Activated CD8-positive, alpha-beta memory T cell treated with anti-CD3 and anti-CD28 coated beads for 1 hour (primary cell): ENCODE results near the gene EP400.

Experiments used
- DNase-seq, 2 donors: peaks; one replicate each; pipeline ENCODE4 v3.0.0-alpha.2; 2020; ENCODE audit warnings: low read depth in 1 of 2; ENCODE audit errors: extremely low read depth in 1 of 2

Gene EP400

GRCh38 chr12:132014092-132014914 lies 64.6 kb downstream of the EP400 start:
- no peak for DNase-seq

GRCh38 chr12:132014915-132015280 lies 65.2 kb downstream of the EP400 start:
- DNase-seq, result no peak

GRCh38 chr12:132015686-132016430 lies 66.1 kb downstream of the EP400 start:
- no peak for DNase-seq

GRCh38 chr12:132018193-132018916 lies 68.6 kb downstream of the EP400 start:
- DNase-seq, result no peak

GRCh38 chr12:132019891-132020290 lies 70.1 kb downstream of the EP400 start:
- DNase-seq, result no peak

- DNase-seq, result no peak
These were observed 70.5 kb downstream of the EP400 start for GRCh38 chr12:132020292-132020691.

- no peak for DNase-seq
These were observed 71.5 kb downstream of the EP400 start for GRCh38 chr12:132021031-132021871.

GRCh38 chr12:132021965-132022364 lies 72.2 kb downstream of the EP400 start:
- no peak for DNase-seq

- DNase-seq, result no peak
These were observed 73.9 kb downstream of the EP400 start for GRCh38 chr12:132023658-132024057.

- no peak for DNase-seq
These were observed 75.0 kb downstream of the EP400 start for GRCh38 chr12:132024758-132025157.

- no peak for DNase-seq
These were observed 75.8 kb downstream of the EP400 start for GRCh38 chr12:132025526-132025925.

GRCh38 chr12:132026061-132026795 lies 76.5 kb downstream of the EP400 start:
- DNase-seq, result no peak

DNA sequence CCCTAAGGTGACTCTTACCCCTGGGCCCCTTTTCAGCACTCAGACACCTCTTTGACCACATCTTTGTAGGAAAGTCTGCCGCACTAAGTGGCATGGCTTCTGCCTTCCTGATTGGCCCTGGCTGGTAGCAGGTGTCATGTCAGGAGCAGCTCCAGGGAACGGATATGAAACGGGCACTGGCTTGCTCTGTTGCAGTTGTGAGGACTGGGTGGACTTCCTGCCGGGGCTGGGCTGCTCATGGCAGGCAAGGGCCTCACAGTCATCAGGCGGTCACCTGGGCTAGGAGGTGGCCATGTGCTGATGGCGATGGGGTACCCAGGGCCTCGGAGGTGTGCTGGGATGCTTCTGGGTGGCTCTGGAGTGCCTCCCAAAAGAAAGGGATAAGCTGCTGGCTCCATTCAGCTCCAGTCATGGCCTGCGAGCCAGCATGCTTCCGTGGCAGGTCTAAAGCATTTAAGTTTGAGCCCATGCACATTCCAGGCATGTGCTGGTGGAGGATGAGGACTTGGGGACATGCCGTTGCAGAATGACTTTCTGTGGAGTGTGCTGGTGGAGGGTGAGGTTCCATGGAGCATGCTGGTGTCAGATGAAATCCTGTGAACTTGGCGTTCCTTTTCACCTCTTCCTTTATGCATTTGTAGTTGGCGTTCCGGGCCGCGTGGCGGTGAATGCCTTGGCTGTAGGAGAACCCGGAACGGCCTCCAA lies 77.2 kb downstream of the EP400 start:
- DNase-seq, result no peak

DNA sequence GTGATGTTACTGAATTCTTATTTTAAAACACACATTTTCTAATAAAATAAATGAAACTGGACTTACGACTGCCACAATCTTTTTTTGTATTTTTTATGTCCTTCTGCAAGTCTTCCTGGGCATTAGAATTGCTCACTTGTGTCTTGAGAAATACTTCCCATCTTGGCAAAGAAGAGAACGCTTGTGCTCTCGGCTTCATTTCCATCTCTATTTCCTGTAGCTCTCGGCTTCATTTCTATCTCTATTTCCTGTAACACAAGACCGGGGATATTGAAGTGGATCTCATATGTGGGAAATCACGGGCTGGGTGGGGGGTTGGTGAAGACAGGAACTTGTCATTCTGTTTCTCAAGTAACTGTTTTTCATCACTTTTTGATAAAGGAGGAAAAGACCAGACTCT lies 77.9 kb downstream of the EP400 start:
- no peak for DNase-seq

DNA sequence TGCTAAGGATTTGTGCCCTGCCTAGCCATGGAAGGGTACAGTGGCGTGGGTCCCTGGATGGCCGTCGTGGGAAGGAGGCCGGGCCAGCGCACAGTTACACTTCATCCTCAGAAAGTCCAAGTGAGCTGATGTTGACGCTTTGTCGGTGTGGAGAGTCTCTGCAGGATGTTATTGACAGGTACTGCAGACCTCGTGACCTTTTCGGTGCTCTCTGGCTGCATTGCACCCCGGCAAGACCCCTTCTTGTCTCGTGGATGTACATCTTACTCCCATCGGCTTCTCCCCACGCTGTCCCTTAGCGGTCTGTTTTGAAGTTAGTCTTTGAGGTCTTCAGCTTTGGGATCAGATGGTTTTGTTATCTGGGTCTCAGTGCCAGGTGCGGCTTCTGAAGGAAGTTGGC lies 78.4 kb downstream of the EP400 start:
- DNase-seq, result no peak

DNA sequence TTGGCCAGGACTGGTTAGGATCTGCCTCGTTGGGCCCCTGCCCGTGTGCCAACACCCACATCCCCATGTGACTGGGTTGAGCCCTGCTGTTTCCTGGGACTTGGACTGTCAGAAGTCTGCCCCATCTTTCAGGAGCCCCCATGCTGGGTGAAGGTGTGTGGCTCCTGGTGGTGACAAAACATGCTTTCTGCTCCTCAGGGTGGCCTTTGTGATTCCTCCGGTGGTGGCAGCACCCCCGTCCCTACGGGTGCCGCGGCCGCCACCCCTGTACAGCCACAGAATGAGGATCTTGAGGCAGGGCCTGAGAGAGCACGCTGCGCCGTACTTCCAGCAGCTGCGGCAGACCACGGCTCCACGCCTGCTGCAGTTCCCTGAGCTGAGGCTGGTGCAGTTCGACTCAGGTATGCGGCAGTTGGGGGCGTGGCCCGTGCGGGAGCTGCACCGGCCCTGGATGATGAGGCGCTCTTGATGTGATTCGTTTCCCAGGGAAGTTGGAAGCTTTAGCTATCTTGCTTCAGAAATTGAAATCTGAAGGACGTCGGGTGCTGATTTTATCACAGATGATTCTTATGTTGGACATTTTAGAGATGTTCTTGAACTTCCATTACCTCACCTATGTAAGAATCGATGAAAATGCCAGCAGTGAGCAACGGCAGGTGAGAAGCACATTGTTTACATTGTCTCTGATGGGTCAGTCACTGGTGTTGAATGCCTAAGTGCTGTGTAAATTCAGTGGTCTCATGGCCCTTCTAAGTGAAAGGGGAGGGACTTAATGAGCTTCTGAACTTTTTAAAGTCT lies 80.0 kb downstream of the EP400 start:
- DNase-seq, result no peak

DNA sequence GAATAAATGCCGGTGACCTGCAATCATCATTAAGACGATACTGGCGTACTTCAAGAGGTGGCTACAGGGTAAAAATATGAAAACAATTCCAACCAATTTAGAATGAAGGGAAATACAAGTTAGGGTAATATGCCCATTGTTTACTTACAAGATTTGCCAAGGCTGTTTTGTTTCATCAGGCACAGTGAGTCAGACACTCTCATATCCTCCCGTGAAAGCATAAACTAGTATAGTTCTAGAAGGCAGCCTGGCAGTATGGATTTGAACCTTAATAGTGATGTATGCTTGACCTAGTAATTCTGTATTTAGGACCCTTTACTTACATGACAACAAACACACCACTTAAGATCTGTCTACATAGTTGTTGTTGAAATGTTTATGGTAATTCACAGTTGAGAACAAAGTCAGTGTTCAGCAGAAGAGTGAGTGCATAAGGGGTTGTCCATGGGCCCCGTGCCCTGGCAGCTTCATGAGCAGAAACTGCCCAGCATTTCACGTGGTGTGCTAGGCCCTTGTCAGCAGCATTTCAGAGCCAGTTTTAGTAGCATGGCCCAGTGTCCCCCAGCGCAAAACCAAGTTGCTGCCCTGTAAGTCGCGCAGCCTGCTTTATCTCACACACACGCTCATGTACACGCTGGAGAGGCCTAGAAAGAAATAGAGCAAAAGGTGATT lies 80.8 kb downstream of the EP400 start:
- DNase-seq, result no peak

DNA sequence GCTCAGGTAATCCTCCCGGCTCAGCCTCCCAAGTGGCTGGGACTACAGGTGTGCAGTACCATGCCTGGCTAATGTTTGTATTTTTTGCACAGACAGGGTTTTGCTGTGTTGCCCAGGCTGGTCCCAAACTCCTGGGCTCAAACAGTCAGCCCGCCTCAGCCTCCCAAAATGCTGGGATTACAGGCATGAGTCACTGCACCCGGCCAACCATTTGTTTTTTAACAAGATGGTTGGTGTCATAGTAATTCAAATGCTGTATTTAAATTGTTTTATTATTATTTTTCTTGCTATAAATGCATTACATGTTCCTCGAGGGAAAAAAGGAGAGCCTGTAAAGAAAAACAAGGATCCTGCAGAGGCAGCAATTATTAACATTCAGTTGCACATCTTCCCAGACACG lies 83.9 kb downstream of the EP400 start:
- DNase-seq, result no peak
